ENCODE results near the gene BLVRB. TPM values are rescaled to one million over a fixed set of nuclear protein-coding genes. Genes with fewer than 3 reads are reported as not detected.

Gene BLVRB
- total RNA-seq, 1 experiment from 2014 or later: 113 TPM

- BruUV-seq (replicated peaks): no TSS peak
- Histone ChIP-seq H3K4me3 (replicated peaks in 1 of 2; ENCODE audit: low read depth in 1 of 2, low read length in 2 of 2) (peak overlapping the region; percentile 93 to 95), H3K36me3 (ENCODE audit: control insufficient read depth in 1 of 2, insufficient read depth in 2 of 2, low read length in 2 of 2) (no peaks in the 10 kb centered on the region), H3K79me2 (ENCODE audit: insufficient read depth, low read length) (peaks cover 22% of the 10 kb centered on the region; the same call in 1 of the 2 replicates), H3K4me2 (ENCODE audit: low read length) (peak overlapping the region; percentile 94), H3K9ac (ENCODE audit: low read length) (peak overlapping the region; percentile 94), H2AFZ (ENCODE audit: low read depth, low read length, poor library complexity, severe bottlenecking) (no peak overlapping the region), H3K9me3 (ENCODE audit: control insufficient read depth in 1 of 2, insufficient read depth in 1 of 2, low read depth in 1 of 2, low read length in 2 of 2) (no peaks in the 10 kb centered on the region), H4K20me1 (ENCODE audit: insufficient read depth) (no peaks in the 10 kb centered on the region), H3K27me3 (ENCODE audit: insufficient read depth, low read length) (no peaks in the 10 kb centered on the region), H3K27ac (ENCODE audit: low read depth, low read length) (peak overlapping the region; percentile 89), H3K4me1 (ENCODE audit: control insufficient read depth in 1 of 2, insufficient read depth in 2 of 2, low read length in 2 of 2) (peaks cover 13 to 34% of the 10 kb centered on the region in 2 experiments), H3K9me2 (ENCODE audit: insufficient read depth) (no peaks in the 10 kb centered on the region)
- DNase-seq (ENCODE audit: low read depth, low spot score) (peak; percentile 85), ATAC-seq (peak; percentile 29)
- POLR2A ChIA-PET: interaction anchor here (0.6 to 4.0 kb wide), 12 partner anchors 10 to 149 kb away, joined by 3 to 24 read pairs (median 4); partner anchors contain the start of genes SERTAD1 and SERTAD3
- intact Hi-C loops (cut with micrococcal nuclease): loop anchor here (2.0 kb wide), 1 partner anchor 138 kb away; no protein-coding TSS in a partner anchor
- RAD21 ChIA-PET (ENCODE audit: low non-redundant PET in 1 of 2, low total read pairs in 2 of 2, uncharacterized antibody in 2 of 2, unreplicated experiment in 2 of 2): interaction anchor here (0.7 to 2.5 kb wide), 8 partner anchors 11 to 138 kb away, joined by 3 to 7 read pairs (median 3); no protein-coding TSS in a partner anchor
- CTCF ChIA-PET: interaction anchor here (0.8 to 3.3 kb wide), 22 partner anchors 11 to 324 kb away, joined by 3 to 30 read pairs (median 5); partner anchors contain the start of genes LTBP4 and SERTAD1
- TF ChIP-seq FOSL1 (IDR thresholded peaks at IDR 0.05; ENCODE audit: low read depth) (no peak; the same call in 1 of the 2 replicates), JUND (IDR thresholded peaks at IDR 0.05) (no peak), CEBPB (IDR thresholded peaks at IDR 0.05; ENCODE audit: low read depth) (no peak), EZH2 (IDR thresholded peaks at IDR 0.05) (no peak), ZNF274 (IDR thresholded peaks at IDR 0.05; ENCODE audit: low read depth, low read length) (no peak), EZH2phosphoT487 (IDR thresholded peaks at IDR 0.05; ENCODE audit: borderline replicate concordance) (no peak), RAD21 (IDR thresholded peaks at IDR 0.05; ENCODE audit: low read depth) (peak; percentile 80), ZFX (IDR thresholded peaks at IDR 0.05) (no peak), EGR1 (IDR thresholded peaks at IDR 0.05; ENCODE audit: low read depth) (no peak), POLR2A (IDR thresholded peaks at IDR 0.05; ENCODE audit: borderline replicate concordance, extremely low read depth, insufficient read depth, insufficient read length) (no peak), REST (IDR thresholded peaks at IDR 0.05; ENCODE audit: low read depth) (no peak), SIN3A (IDR thresholded peaks at IDR 0.05; ENCODE audit: low read depth) (no peak), ZBTB33 (IDR thresholded peaks at IDR 0.05; ENCODE audit: extremely low read depth, insufficient replicate concordance, low read length) (no peak), YY1 (IDR thresholded peaks at IDR 0.05; ENCODE audit: extremely low read depth, insufficient replicate concordance, low read depth, low read length) (peak; percentile 19), SP1 (IDR thresholded peaks at IDR 0.05; ENCODE audit: low read depth) (no peak), CBX3 (IDR thresholded peaks at IDR 0.05; ENCODE audit: low read depth) (peak; percentile 25; the same call in 1 of the 2 replicates), TCF7L2 (IDR thresholded peaks at IDR 0.05; ENCODE audit: borderline replicate concordance, extremely low read depth, insufficient read depth, insufficient read length) (no peak), POLR2AphosphoS5 (IDR thresholded peaks at IDR 0.05; ENCODE audit: low read depth, low read length) (peak; percentile 14; the same call in 1 of the 2 replicates)
- TF ChIP-seq, protein P1, sequence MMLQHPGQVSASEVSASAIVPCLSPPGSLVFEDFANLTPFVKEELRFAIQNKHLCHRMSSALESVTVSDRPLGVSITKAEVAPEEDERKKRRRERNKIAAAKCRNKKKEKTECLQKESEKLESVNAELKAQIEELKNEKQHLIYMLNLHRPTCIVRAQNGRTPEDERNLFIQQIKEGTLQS (IDR thresholded peaks at IDR 0.05): no peak
These were observed 1.2 kb downstream of the BLVRB start for GRCh38 chr19:40464059-40465024.
